NCI-H146 treated with DMSO at 0.1 percent for 48 hours (cell line): ENCODE measurements around the gene GATA1.

ENCODE experiments used
- DNase-seq: peaks from one replicate; lab custom pipeline; 2025; ENCODE audit not compliant: unreplicated experiment; lab: John Stamatoyannopoulos, UW

Gene GATA1

GRCh38 chrX:48786341-48786800, at the start of gene GATA1:
Gene GATA1, plus strand, starts transcription at chrX:48786590. Its CDS starts 4,520 bp downstream, at chrX:48791110.
- DNase-seq = no peak

DNA sequence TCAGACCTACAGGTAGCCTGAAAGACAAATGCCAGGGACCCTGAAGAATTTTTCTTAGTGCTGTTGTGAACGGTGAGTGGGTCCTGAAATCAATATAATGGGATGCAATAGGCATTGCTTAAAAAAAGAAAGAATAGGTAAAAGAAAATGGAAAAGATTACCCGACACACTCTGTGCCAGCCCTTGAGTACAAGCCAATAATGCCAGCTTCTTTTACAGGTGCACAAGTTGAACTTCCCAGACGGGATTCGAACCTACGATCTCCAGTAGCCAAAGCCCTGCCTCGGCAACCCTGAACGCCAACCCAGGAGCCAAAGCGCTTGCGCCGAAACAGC, 49.5 kb upstream of the GATA1 start:
- DNase-seq = no peak

- peak; percentile 90 for DNase-seq
Measured at GRCh38 chrX:48737213-48737938, 49.0 kb upstream of the GATA1 start.

DNA sequence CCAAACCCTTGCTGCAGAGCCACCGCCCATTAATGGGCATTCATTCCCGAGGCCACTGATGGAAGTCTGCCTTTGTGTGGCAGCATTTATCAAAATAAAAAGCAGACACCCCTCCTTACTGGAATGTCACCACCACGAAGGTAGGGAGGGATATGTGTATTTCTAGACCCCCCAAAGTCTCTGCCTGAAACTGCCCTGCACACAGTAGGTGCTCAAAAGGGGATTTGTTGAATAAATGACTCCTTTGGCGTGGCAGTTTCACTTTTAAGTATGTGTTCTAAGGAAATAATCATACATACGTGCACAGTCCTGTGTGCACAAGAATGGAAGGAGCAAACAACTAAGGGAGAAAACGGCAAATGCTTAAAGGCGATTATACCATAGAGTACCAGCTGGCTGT, 48.5 kb upstream of the GATA1 start:
- DNase-seq = no peak

- no peak for DNase-seq
Measured at GRCh38 chrX:48741834-48742233, 44.6 kb upstream of the GATA1 start.

DNA sequence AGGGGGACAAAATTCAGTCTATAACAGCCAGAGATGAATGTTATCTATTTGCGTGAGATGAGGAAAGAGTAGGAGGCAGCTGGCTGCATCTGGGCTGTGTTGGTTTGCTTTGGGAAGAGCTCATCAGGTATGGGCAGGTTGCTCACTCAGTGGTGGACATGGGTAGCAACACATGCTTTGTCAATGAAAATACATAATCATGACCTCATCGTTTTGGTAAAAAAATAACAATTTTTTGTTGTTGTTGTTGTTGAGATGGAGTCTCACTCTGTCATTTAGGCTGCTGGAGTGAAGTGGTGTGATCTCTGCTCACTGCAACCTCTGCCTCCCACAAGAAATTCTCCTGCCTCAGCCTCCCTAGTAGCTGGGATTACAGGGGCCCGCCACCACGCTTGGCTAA, 41.2 kb upstream of the GATA1 start:
- no peak for DNase-seq

GRCh38 chrX:48747415-48748016, 38.9 kb upstream of the GATA1 start:
- no peak for DNase-seq

DNA sequence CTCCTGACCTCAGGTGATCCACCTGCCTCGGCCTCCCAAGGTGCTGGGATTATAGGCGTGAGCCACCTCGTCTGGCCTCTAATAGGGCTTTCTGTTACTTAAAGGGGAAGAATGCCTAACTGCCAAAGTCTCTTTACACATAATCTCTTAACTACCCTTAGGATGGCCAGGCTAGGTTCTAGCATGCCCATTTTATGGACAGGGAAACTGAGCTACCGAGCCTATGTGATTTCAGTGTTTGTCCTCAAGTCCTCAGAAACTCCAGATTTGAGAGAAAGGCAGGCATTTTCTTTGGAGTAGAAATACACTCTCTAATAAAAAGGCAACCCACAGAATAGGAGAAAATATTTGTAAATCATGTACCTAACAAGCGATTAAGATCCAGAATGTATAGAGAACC, 37.2 kb upstream of the GATA1 start:
- no peak for DNase-seq

DNA sequence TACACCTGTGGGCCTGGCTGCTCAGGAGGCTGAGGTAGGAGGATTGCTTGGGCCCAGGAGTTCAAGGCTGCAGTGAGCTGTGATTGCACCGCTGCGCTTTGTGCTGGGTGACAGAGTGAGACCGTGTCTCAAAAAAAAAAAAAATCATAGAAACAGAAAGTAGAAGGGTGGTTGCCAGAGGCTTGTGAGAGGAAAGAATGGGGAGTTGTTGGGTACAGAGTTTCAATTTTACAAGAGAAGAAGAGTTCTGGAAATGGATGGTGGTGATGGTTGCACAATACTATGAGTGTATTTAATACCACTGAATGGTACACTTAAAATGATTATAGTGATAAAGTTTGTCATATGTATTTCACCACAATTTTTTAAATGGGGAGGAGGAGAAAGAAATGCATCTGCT, 35.0 kb upstream of the GATA1 start:
- no peak for DNase-seq

- no peak for DNase-seq
Measured at GRCh38 chrX:48752498-48752897, 33.9 kb upstream of the GATA1 start.

DNA sequence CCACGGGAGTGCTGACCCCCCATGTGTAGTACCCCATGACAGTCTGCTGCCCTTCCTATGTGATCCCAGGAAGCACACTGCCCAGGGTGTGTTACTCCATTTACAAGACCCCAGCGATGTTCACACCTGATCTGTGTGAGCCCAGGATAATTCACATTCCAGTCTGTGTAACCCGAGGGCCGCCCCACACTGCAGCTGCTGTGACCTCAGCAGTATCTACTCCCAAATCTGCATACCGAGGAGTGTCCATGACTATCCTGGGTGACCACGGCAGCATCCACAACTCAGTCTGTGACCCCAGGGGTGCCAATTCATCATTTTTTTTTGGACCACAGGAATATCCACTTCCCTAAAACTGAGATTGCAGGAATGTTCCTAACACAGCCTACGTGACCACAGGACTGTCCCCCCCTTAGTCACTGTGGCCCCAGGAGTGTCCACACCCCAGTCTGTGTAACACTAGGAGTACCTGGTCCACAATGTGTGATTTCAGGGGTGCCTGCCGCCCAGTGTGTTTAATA, 32.6 kb upstream of the GATA1 start:
- DNase-seq = no peak

GRCh38 chrX:48754238-48754637, 32.2 kb upstream of the GATA1 start:
- DNase-seq = no peak

DNA sequence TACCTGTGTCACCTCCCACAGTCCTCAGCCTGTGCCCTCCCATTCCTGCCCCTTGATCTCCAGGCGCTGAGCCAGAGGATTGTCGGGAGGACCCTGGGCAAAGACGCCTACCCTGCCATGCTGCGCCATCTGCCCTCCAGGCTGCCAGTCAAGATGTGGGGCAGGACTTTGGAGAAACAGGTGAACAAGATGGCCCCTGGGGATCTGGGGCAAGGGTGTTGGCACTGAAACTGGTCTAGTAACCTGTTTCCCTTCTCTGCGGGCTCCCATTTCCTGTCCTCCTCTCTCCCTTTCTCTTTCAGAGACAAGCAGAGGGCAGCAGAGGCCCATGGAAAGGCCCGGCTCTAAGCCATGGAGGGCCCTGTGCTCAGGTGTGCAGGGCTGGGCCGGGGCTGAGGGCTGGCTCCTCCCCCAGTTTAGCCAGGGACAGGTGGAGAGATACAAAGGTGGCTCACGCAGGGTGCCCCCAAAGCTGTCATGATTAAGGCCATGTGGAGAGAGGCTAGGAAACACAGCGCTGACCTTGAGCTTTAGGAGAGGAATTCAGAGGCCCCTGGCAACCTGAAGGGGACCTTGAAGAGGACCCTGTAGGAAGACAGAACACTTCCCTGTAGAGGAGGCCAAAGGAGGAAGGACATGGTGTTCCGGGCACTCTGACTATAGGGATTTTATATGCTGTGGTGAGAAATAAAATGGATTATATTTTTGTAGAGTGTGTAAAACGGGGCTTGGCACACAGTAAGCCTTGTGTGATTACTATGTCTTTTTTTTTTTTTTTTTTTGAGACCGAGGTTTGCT, 24.5 kb upstream of the GATA1 start, which contains the start of gene GLOD5:
Gene GLOD5 (plus strand): TSS at position 74 of the 798 bp plus-strand sequence. CDS start 44 bp downstream, at position 118.
- peak; percentile 63 for DNase-seq

DNA sequence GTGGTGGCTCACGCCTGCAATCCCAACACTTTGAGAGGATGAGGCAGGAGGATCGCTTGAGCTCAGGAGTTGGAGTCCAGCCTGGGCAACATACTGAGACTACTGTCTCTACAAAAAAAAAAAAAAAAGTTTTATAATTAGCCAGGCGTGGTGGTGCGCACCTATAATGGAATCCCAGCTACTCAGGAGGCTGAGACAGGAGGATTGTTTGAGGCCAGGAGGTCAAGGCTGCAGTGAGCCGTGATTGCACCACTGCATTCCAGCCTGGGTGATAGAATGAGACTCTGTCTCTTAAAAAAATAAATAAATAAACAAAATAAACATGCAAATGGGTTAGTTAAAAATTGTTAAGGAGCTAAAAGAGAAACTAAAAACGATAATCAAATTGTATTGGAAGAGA, 17.2 kb upstream of the GATA1 start:
- no peak for DNase-seq

- no peak for DNase-seq
Measured at GRCh38 chrX:48770296-48770695, 16.1 kb upstream of the GATA1 start.

- no peak for DNase-seq
Measured at GRCh38 chrX:48772602-48773001, 13.8 kb upstream of the GATA1 start.

- no peak for DNase-seq
Measured at GRCh38 chrX:48776818-48777439, 9.5 kb upstream of the GATA1 start.

GRCh38 chrX:48779399-48779798, 7.0 kb upstream of the GATA1 start:
- DNase-seq = no peak

- DNase-seq = no peak
Measured at GRCh38 chrX:48781705-48782104, 4.7 kb upstream of the GATA1 start.

DNA sequence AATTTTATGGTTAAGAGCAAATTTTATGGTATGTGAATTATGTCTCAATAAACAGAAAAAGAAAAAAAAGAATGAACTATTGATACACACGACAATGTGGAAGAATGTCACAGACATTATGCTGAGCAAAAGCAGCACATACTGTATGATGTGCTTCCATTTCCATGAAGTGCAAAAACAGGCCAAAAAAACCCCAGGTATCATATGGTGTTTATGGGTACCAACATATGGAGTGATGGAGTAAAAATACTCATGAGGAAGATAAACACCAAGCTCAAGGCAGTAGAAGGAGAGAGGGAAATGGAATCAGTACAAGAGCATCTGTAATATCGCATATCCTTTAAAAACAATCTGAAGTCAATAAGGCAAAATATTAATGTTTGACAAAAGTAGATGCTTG, 4.2 kb upstream of the GATA1 start:
- DNase-seq = no peak

DNA sequence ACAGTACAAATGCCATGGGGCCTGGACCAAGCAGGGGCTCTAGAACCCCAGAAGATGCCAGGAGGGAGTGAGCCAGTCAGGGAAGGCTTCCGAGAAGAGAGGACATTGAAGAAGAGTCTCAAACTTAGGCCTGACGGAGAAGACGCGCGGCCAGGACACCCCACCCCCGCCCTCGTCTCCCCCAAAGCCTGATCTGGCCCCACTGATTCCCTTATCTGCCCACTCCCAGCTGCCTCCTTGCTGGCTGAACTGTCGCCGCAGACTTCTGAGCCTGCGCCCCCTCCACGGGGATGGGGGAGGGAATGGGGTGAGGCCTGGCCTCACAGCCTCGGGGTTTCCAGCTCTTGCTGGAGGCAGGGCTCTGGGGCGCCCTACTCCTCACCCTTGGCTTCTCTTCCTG, 3.6 kb upstream of the GATA1 start:
- no peak for DNase-seq
